ENCODE results near the gene GLRX.

DNA sequence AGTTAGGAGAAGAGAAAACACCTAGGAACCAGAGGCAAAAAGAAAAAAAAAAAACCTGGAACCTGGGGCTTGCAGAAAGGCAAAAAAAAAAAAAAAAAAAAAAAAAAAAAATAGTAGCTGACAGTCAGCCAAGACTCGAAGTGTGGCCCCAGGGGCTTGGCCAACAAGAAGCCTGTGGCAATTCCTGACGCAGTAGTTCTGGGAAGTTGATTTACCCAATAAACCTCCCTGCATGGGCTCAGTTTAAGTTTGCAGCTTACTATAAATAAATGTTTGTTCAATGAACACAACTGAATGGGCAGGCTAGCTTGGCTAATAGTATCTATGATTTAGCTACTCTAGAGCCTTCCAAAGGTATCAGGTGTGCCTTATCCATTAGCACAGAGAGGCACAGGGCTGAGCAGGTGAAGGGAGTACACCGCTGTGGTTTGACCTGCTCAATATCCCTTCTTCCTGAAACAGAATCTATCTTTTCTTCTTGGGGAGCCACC, 21.3 kb upstream of the GLRX start:
- no peak for TF ChIP-seq POLR2A (IDR thresholded peaks at IDR 0.05; ENCODE audit: low read depth, low read length)
- TF ChIP-seq CTCF (conservative IDR thresholded peaks at IDR 0.05; ENCODE audit: low read depth, low read length), result no peak
